Measurements from ENCODE around the gene INTS7. TPM values are rescaled to one million over a fixed set of nuclear protein-coding genes. Genes with fewer than 3 reads are reported as not detected.
A peak's percentile ranks its signal among the peaks of the same experiment; 100 is the strongest.

Gene INTS7
- total and polyA plus RNA-seq, 12 donors: 4.4 to 11.6 (median 8.5) TPM

- H3K9me3 ChIP-seq: no peaks in the 10 kb centered on the region
- DNase-seq (no peak), ATAC-seq (no peak)
- no peak overlapping the region for H3K4me3 ChIP-seq
- no peak overlapping the region for H3K27ac ChIP-seq
- 55 to 74% methylated on average over 6 of the region's 6 CpGs for WGBS, 2 donors
- no peaks in the 10 kb centered on the region for H3K27me3 ChIP-seq
- H3K36me3 ChIP-seq: no peaks in the 10 kb centered on the region
- H3K4me1 ChIP-seq: peaks cover 0 to 61% (median 6%) of the 10 kb centered on the region in 9 donors
- TF ChIP-seq, protein P1, sequence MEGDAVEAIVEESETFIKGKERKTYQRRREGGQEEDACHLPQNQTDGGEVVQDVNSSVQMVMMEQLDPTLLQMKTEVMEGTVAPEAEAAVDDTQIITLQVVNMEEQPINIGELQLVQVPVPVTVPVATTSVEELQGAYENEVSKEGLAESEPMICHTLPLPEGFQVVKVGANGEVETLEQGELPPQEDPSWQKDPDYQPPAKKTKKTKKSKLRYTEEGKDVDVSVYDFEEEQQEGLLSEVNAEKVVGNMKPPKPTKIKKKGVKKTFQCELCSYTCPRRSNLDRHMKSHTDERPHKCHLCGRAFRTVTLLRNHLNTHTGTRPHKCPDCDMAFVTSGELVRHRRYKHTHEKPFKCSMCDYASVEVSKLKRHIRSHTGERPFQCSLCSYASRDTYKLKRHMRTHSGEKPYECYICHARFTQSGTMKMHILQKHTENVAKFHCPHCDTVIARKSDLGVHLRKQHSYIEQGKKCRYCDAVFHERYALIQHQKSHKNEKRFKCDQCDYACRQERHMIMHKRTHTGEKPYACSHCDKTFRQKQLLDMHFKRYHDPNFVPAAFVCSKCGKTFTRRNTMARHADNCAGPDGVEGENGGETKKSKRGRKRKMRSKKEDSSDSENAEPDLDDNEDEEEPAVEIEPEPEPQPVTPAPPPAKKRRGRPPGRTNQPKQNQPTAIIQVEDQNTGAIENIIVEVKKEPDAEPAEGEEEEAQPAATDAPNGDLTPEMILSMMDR (IDR thresholded peaks at IDR 0.05): no peak
- intact Hi-C loops (cut with DNase I): loop anchor here in 1 of 10 donors (10.0 kb wide), 1 partner anchor 101 kb away; the partner anchor contains the start of gene LPGAT1
Observed at GRCh38 chr1:211935448-211935970, 99.8 kb downstream of the INTS7 start.

- 62 to 73% methylated on average over 7 of the region's 7 CpGs for WGBS, 2 donors
- H3K4me3 ChIP-seq: no peak overlapping the region
- ATAC-seq (no peak), DNase-seq (no peak)
- TF ChIP-seq, protein P1 (IDR thresholded peaks at IDR 0.05): no peak
- no peaks in the 10 kb centered on the region for H3K27me3 ChIP-seq
- intact Hi-C loops (cut with DNase I): loop anchor here in 1 of 10 donors (10.0 kb wide), 1 partner anchor 99 kb away; the partner anchor contains the start of gene LPGAT1
- H3K9me3 ChIP-seq: no peaks in the 10 kb centered on the region
- peaks cover 0 to 61% (median 6%) of the 10 kb centered on the region in 9 donors for H3K4me1 ChIP-seq
- H3K27ac ChIP-seq: no peak overlapping the region
- H3K36me3 ChIP-seq: no peaks in the 10 kb centered on the region
Observed at GRCh38 chr1:211933946-211934714, 101.2 kb downstream of the INTS7 start.

GRCh38 chr1:211932933-211933254 lies 102.5 kb downstream of the INTS7 start:
- ATAC-seq (no peak), DNase-seq (no peak)
- intact Hi-C loops (cut with DNase I): loop anchor here in 1 of 10 donors (10.0 kb wide), 1 partner anchor 98 kb away; the partner anchor contains the start of gene LPGAT1
- Histone ChIP-seq H3K27ac (no peak overlapping the region), H3K9me3 (no peaks in the 10 kb centered on the region), H3K36me3 (no peaks in the 10 kb centered on the region), H3K4me3 (no peak overlapping the region), H3K4me1 (peaks cover 0 to 59% (median 0%) of the 10 kb centered on the region in 9 donors), H3K27me3 (no peaks in the 10 kb centered on the region)
- TF ChIP-seq, protein P1 (IDR thresholded peaks at IDR 0.05): no peak

- DNase-seq: no peak
- Histone ChIP-seq H3K4me1 (peaks cover 0 to 59% (median 0%) of the 10 kb centered on the region in 9 donors), H3K27me3 (no peaks in the 10 kb centered on the region), H3K4me3 (no peak overlapping the region), H3K36me3 (no peaks in the 10 kb centered on the region), H3K27ac (no peak overlapping the region), H3K9me3 (no peaks in the 10 kb centered on the region)
- ATAC-seq: peak in 6 of 8 donors; percentile 11 to 62 (median 49)
- TF ChIP-seq, protein P1 (IDR thresholded peaks at IDR 0.05): no peak
- WGBS, 2 donors: 38 to 51% methylated on average over 9 of the region's 9 CpGs
- intact Hi-C loops (cut with DNase I): loop anchor here in 1 of 10 donors (10.0 kb wide), 1 partner anchor 98 kb away; the partner anchor contains the start of gene LPGAT1
Observed at GRCh38 chr1:211932231-211932932, 103.0 kb downstream of the INTS7 start.
